ENCODE data around the gene SP1.
"Not testable (repeated sequence)": the region's sequence is repeated elsewhere in the genome, so short reads cannot be mapped to it uniquely, and the experiment has no call there.

SP1 gene

GRCh38 chr12:53358836-53359419, 21.0 kb upstream of the SP1 start:
- DNase-seq (ENCODE audit: low read depth in 1 of 2, low spot score in 1 of 2): no peak

GRCh38 chr12:53361638-53362037, 18.3 kb upstream of the SP1 start:
- DNase-seq (ENCODE audit: low read depth in 1 of 2, low spot score in 1 of 2): not testable (repeated sequence)

GRCh38 chr12:53365245-53365904, 14.6 kb upstream of the SP1 start:
- DNase-seq (ENCODE audit: low read depth in 1 of 2, low spot score in 1 of 2): no peak

- not testable (repeated sequence) for DNase-seq (ENCODE audit: low read depth in 1 of 2, low spot score in 1 of 2)
Observed at GRCh38 chr12:53373554-53374133, 6.3 kb upstream of the SP1 start.

GRCh38 chr12:53374277-53374676, 5.7 kb upstream of the SP1 start:
- DNase-seq (ENCODE audit: low read depth in 1 of 2, low spot score in 1 of 2): not testable (repeated sequence)

- DNase-seq (ENCODE audit: low read depth in 1 of 2, low spot score in 1 of 2): no peak
Observed at GRCh38 chr12:53376747-53377146, 3.2 kb upstream of the SP1 start.

GRCh38 chr12:53378222-53378621, 1.8 kb upstream of the SP1 start:
- DNase-seq (ENCODE audit: low read depth in 1 of 2, low spot score in 1 of 2): no peak

- no peak for DNase-seq (ENCODE audit: low read depth in 1 of 2, low spot score in 1 of 2)
Observed at GRCh38 chr12:53378724-53379388, 1.1 kb upstream of the SP1 start.

- peak; percentile 76 to 79 for DNase-seq (ENCODE audit: low read depth in 1 of 2, low spot score in 1 of 2)
Observed at GRCh38 chr12:53379389-53380103, 430 bp upstream of the SP1 start.

- DNase-seq (ENCODE audit: low read depth in 1 of 2, low spot score in 1 of 2): no peak
Observed at GRCh38 chr12:53380794-53381730, 1.1 kb downstream of the SP1 start.

GRCh38 chr12:53381731-53382630, 2.0 kb downstream of the SP1 start:
- DNase-seq (ENCODE audit: low read depth in 1 of 2, low spot score in 1 of 2): no peak

- DNase-seq (ENCODE audit: low read depth in 1 of 2, low spot score in 1 of 2): no peak
Observed at GRCh38 chr12:53383258-53383657, 3.3 kb downstream of the SP1 start.

GRCh38 chr12:53386381-53386780, 6.4 kb downstream of the SP1 start:
- not testable (repeated sequence) for DNase-seq (ENCODE audit: low read depth in 1 of 2, low spot score in 1 of 2)

- DNase-seq (ENCODE audit: low read depth in 1 of 2, low spot score in 1 of 2): no peak
Observed at GRCh38 chr12:53388932-53389331, 9.0 kb downstream of the SP1 start.

GRCh38 chr12:53389702-53390101, 9.7 kb downstream of the SP1 start:
- DNase-seq (ENCODE audit: low read depth in 1 of 2, low spot score in 1 of 2): no peak

- DNase-seq (ENCODE audit: low read depth in 1 of 2, low spot score in 1 of 2): no peak
Observed at GRCh38 chr12:53391724-53392123, 11.7 kb downstream of the SP1 start.

- no peak for DNase-seq (ENCODE audit: low read depth in 1 of 2, low spot score in 1 of 2)
Observed at GRCh38 chr12:53399896-53400295, 19.9 kb downstream of the SP1 start.

- not testable (repeated sequence) for DNase-seq (ENCODE audit: low read depth in 1 of 2, low spot score in 1 of 2)
Observed at GRCh38 chr12:53402351-53402750, 22.4 kb downstream of the SP1 start.

- DNase-seq (ENCODE audit: low read depth in 1 of 2, low spot score in 1 of 2): no peak
Observed at GRCh38 chr12:53402871-53403270, 22.9 kb downstream of the SP1 start.
